Kidney (tissue), 14 donors: ENCODE data around the gene ZFP14. TPM values are rescaled to one million over a fixed set of nuclear protein-coding genes. Genes with fewer than 3 reads are reported as not detected.
A peak's percentile ranks its signal among the peaks of the same experiment; 100 is the strongest.

Source experiments
- DNase-seq, 5 donors: peaks; one replicate each; pipeline ENCODE4 v3.0.0-alpha.2; 2013 to 2020
- FAIRE-seq: peaks from 2 replicates; lab custom pipeline; 2012; peaks lifted over from hg19 to GRCh38; lab: Jason Lieb, UNC
- H3K27ac ChIP-seq, 2 donors: one replicate each; pipeline ENCODE4 v1.7.0; 2013; ENCODE audit warnings: low read depth in 2 of 2, low read length in 2 of 2, inconsistent platforms in 1 of 2
- H3K27me3 ChIP-seq: one replicate; pipeline ENCODE4 v1.7.1; 2013; ENCODE audit warnings: low read length, inconsistent platforms; ENCODE audit not compliant: control insufficient read depth, insufficient read depth
- H3K36me3 ChIP-seq, 3 donors: one replicate each; pipeline versions ENCODE4 v1.7.0 to v1.7.1; 2013; ENCODE audit warnings: low read length in 3 of 3, control low read depth in 1 of 3, inconsistent platforms in 1 of 3; ENCODE audit not compliant: insufficient read depth in 3 of 3, control insufficient read depth in 2 of 3
- H3K4me1 ChIP-seq, 3 donors: one replicate each; pipeline versions ENCODE4 v1.7.0 to v1.7.1; 2013; ENCODE audit warnings: low read length in 3 of 3, inconsistent platforms in 1 of 3, low read depth in 1 of 3; ENCODE audit not compliant: control insufficient read depth in 2 of 3, insufficient read depth in 2 of 3
- H3K4me3 ChIP-seq, 3 donors: one replicate each; pipeline versions ENCODE4 v1.7.0 to v1.8.1; 2013; ENCODE audit warnings: low read length in 3 of 3, control low read depth in 1 of 3, inconsistent platforms in 1 of 3
- H3K9ac ChIP-seq, 3 donors: one replicate each; pipeline versions ENCODE4 v1.7.0 to v1.7.1; 2013; ENCODE audit warnings: low read length in 3 of 3, control low read depth in 1 of 3, inconsistent platforms in 1 of 3
- H3K9me3 ChIP-seq, 3 donors: one replicate each; pipeline versions ENCODE4 v1.7.0 to v1.7.1; 2013; ENCODE audit warnings: low read length in 3 of 3, control low read depth in 1 of 3, inconsistent platforms in 1 of 3; ENCODE audit not compliant: control insufficient read depth in 2 of 3, insufficient read depth in 1 of 3
- intact Hi-C: fragments of 100-400 bp; cut with DNase I; formaldehyde crosslinking; loops from one replicate; pipeline ENCODE4 v1.11.1; 2022
- polyA plus RNA-seq: library from polyadenylated mRNA; stranded (reverse); fragments of 350-450 nt; fragmentation: Illumina TruSeq; extraction: RNeasy Lipid Tissue Mini Kit (QIAGEN cat#74804); gene quantifications from one replicate; pipeline ENCODE4 v1.2.3, GENCODE V29; 2014; ENCODE audit warnings: low read depth, low replicate concordance; ENCODE audit not compliant: insufficient read depth
- total RNA-seq: library from RNA; stranded (reverse); fragmentation: NEBNext Ultra II Directional; extraction: Animal tissue kit (Norgen Biotek cat#: 25700); gene quantifications from one replicate; pipeline ENCODE4 v1.2.1, GENCODE V29; 2021
- TF ChIP-seq, protein P1 (sequence below): IDR thresholded peaks from 3 replicates; pipeline ENCODE4 v1.5.1; 2012; ENCODE audit warnings: mild to moderate bottlenecking, moderate library complexity, borderline replicate concordance; ENCODE audit not compliant: insufficient read depth; ENCODE audit errors: extremely low read depth
- donor health status: control.
- donor health status: control.
- donor health status: control.
- donor health status: control.
- donor health status: control.
- donor health status: DM: yes; HTN: yes; CAD: no.
- donor health status: Normal renal cell carcinoma (clear cell type).

ZFP14 gene
- total and polyA plus RNA-seq, 2 donors from 2014 or later, result 4.3 to 7.3 TPM

DNA sequence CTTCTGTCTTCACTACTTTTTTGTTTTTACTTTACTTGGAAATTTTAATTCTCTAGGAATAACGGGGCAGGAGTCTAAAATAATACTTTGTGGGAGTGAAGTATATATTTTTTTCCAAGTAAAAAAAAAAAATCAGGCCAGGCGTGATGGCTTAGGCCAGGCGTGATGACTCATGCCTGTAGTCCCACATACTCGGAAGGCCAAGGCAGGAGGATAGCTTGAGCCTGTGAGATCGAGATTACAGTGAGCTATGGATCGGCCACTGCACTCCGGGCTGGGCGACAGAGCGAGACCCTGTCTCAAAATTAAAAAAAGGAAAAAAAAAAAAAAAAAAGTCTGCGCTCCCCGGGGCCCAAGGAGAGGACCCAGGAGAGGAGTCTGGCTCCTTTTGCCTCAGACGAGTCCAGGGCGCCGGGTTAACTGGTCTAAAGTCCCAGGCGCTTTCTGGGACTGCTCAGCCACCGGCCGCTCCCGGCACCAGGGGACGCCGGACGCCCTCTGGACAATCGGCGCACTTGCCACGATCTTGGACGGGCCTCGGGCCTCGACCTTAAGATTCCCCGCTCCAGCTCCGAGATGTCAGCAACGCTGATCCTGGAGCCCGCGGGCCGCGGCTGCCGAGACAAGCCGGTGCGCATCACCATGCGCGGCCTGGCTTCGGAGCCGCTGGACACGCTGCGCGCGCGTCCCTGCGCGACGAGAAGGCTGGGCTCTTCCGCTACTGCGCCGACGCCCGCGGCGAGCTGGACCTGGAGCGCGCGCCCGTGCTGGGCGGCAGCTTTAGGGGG lies 42.2 kb upstream of the ZFP14 start:
- H3K9ac ChIP-seq, result no peak overlapping the region
- H3K36me3 ChIP-seq, result no peaks in the 10 kb centered on the region
- FAIRE-seq (no peak), DNase-seq (peak; percentile 59 to 81 (median 61))
- TF ChIP-seq, protein P1, sequence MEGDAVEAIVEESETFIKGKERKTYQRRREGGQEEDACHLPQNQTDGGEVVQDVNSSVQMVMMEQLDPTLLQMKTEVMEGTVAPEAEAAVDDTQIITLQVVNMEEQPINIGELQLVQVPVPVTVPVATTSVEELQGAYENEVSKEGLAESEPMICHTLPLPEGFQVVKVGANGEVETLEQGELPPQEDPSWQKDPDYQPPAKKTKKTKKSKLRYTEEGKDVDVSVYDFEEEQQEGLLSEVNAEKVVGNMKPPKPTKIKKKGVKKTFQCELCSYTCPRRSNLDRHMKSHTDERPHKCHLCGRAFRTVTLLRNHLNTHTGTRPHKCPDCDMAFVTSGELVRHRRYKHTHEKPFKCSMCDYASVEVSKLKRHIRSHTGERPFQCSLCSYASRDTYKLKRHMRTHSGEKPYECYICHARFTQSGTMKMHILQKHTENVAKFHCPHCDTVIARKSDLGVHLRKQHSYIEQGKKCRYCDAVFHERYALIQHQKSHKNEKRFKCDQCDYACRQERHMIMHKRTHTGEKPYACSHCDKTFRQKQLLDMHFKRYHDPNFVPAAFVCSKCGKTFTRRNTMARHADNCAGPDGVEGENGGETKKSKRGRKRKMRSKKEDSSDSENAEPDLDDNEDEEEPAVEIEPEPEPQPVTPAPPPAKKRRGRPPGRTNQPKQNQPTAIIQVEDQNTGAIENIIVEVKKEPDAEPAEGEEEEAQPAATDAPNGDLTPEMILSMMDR, result no peak
- intact Hi-C loops, result no loop called here
- no peaks in the 10 kb centered on the region for H3K27me3 ChIP-seq
- H3K4me1 ChIP-seq, result peaks cover 0 to 9% (median 0%) of the 10 kb centered on the region in 3 donors
- H3K9me3 ChIP-seq, result no peaks in the 10 kb centered on the region
- H3K4me3 ChIP-seq, result peak overlapping the region; percentile 34 to 67 (median 55)
- H3K27ac ChIP-seq, result no peak overlapping the region

DNA sequence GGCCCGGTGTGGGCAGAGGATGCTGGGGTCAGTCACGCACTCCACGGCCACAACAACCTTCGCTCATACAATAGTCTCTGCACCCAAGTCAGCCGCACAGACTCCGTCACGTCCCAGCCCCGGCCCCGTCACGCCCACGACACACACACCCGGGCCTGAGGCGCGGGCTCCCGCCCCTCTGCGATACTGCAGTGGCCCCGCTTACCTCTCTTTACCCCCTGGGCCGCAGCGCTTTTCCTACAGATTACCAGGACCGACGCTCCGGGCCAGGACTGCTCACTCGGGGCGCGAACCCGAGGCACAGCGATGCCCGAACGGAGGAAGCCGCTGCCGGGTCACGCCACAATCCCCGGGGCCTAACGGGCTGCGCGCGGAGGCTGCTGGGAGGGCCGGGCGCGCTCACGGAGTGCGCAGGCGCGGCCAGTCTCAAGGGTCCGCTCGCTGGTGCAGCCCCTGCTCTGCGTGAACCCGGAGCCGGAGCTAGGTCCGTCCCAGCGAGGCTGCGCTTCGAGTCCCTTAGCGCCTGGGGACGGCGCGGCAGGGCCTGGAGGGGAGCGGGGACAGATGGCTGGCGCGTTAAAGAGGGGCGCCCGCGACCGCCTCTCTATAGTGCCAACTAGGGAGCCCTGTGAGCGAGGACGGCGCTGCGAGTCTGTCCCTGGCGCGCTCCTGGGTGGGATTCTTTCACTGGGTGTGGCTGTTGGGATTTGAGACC lies 39.4 kb upstream of the ZFP14 start, which contains the start of gene ZFP82:
TSS of gene ZFP82 (minus strand) at position 358 of the 715 bp plus-strand sequence. CDS start 8,855 bp downstream, outside the sequence.
- H3K36me3 ChIP-seq, result no peaks in the 10 kb centered on the region
- H3K9ac ChIP-seq, result peak within 1 kb of the TSS; percentile 66 to 96 (median 84)
- peak within 1 kb of the TSS; percentile 80 to 91 (median 81) for H3K4me3 ChIP-seq
- DNase-seq (peak; percentile 91 to 96 (median 93)), FAIRE-seq (no peak)
- H3K27ac ChIP-seq, result peak within 1 kb of the TSS; percentile 77 to 85
- peaks cover 0 to 9% (median 0%) of the 10 kb centered on the region in 3 donors for H3K4me1 ChIP-seq
- intact Hi-C loops, result no loop called here
- no peaks in the 10 kb centered on the region for H3K9me3 ChIP-seq
- TF ChIP-seq, protein P1, result no peak
- no peaks in the 10 kb centered on the region for H3K27me3 ChIP-seq

- peaks cover 0 to 9% (median 0%) of the 10 kb centered on the region in 3 donors for H3K4me1 ChIP-seq
- intact Hi-C loops, result no loop called here
- TF ChIP-seq, protein P1, result no peak
- H3K36me3 ChIP-seq, result no peaks in the 10 kb centered on the region
- H3K27me3 ChIP-seq, result no peaks in the 10 kb centered on the region
- DNase-seq, result peak in 1 of 5 donors; percentile 67
- H3K9me3 ChIP-seq, result no peaks in the 10 kb centered on the region
- H3K27ac ChIP-seq, result peak overlapping the region in 1 of 2 donors; percentile 85
- peak overlapping the region; percentile 66 to 96 (median 84) for H3K9ac ChIP-seq
- FAIRE-seq, result no peak
- peak overlapping the region; percentile 80 to 91 (median 81) for H3K4me3 ChIP-seq
Observed at GRCh38 chr19:36417752-36418286, 38.8 kb upstream of the ZFP14 start.
